ENCODE measurements around the gene TUBA4A. TPM values are rescaled to one million over a fixed set of nuclear protein-coding genes. Genes with fewer than 3 reads are reported as not detected.
"Not testable (repeated sequence)": the region's sequence is repeated elsewhere in the genome, so short reads cannot be mapped to it uniquely, and the experiment has no call there.

The TUBA4A gene
- total RNA-seq, 1 donor from 2014 or later = 45.4 TPM

DNA sequence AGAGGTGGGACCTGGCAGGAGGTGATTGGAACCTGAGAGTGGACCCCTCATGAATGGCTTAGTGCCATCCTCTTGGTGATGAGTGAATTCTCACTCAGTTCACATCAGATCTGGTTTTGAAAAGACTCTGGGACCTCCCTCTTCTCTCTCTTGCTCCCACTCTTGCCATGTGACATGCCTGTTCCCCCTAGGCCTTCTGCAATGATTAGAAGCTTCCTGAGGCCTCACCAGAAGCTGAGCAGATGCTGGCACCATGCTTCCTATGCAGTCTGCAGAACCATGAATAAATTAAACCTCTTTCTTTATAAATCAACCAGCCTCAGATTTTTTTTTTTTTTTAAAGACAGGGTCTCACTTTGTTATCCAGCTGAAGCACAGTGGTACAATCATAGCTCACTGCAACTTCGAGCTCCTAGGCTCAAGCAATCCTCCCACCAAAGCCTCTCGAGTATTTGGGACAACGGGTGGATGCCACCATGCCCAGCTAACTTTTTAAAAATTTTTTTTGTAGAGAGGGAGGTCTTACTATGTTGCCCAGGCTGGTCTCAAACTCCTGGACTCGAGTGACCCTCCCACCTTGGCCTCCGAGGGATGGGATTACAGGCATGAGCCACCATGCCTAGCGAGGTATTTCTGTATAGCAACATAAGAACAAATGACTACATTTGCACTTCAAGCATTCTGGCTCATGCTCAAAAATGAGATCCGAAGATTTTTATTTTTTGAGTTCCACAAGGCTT is 49.1 kb downstream of the TUBA4A start:
- Histone ChIP-seq H3K27me3 (no peaks in the 10 kb centered on the region), H3K36me3 (peaks cover 15% of the 10 kb centered on the region), H3K9me3 (no peaks in the 10 kb centered on the region), H3K27ac (no peak overlapping the region), H3K4me3 (no peak overlapping the region), H3K4me1 (peaks cover 18% of the 10 kb centered on the region)
- intact Hi-C loops (cut with DNase I) = no loop called here
- no peak for DNase-seq
- no peak for ATAC-seq
- TF ChIP-seq, protein P1, sequence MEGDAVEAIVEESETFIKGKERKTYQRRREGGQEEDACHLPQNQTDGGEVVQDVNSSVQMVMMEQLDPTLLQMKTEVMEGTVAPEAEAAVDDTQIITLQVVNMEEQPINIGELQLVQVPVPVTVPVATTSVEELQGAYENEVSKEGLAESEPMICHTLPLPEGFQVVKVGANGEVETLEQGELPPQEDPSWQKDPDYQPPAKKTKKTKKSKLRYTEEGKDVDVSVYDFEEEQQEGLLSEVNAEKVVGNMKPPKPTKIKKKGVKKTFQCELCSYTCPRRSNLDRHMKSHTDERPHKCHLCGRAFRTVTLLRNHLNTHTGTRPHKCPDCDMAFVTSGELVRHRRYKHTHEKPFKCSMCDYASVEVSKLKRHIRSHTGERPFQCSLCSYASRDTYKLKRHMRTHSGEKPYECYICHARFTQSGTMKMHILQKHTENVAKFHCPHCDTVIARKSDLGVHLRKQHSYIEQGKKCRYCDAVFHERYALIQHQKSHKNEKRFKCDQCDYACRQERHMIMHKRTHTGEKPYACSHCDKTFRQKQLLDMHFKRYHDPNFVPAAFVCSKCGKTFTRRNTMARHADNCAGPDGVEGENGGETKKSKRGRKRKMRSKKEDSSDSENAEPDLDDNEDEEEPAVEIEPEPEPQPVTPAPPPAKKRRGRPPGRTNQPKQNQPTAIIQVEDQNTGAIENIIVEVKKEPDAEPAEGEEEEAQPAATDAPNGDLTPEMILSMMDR (IDR thresholded peaks at IDR 0.05) = no peak

GRCh38 chr2:219201331-219201730 is 52.4 kb downstream of the TUBA4A start:
- H3K27ac ChIP-seq; H3K36me3 ChIP-seq; H3K4me1 ChIP-seq; intact Hi-C loops (cut with DNase I); DNase-seq; H3K27me3 ChIP-seq; ATAC-seq; H3K9me3 ChIP-seq; H3K4me3 ChIP-seq: not testable (repeated sequence)

DNA sequence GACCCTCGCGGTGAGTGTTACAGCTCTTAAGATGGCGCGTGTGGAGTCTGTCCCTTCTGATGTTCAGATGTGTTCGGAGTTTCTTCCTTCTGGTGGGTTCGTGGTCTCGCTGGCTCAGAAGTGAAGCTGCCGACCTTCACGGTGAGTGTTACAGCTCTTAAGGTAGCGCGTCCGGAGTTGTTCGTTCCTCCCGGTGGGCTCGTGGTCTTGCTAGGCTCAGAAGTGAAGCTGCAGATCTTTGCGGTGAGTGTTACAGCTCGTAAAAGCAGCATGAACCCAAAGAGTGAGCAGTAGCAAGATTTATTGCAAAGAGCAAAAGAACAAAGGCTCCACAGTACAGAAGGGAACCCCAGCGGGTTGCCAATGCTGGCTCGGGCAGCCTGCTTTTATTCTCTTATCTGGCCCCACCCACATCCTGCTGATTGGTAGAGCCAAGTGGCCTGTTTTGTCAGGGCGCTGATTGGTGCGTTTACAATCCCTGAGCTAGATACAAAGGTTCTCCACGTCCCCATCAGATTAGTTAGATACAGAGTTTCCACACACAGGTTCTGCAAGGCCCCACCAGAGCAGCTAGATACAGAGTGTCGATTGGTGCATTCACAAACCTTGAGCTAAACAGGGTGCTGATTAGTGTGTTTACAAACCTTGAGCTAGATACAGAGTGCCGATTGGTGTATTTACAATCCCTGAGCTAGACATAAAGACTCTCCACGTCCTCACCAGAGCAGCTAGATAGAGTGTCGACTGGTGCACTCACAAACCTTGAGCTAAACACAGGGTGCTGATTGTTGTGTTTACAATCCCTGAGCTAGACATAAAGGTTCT is 53.0 kb downstream of the TUBA4A start:
- H3K4me3 ChIP-seq; H3K4me1 ChIP-seq; H3K27ac ChIP-seq; H3K27me3 ChIP-seq; intact Hi-C loops (cut with DNase I); ATAC-seq; DNase-seq; H3K36me3 ChIP-seq; H3K9me3 ChIP-seq: not testable (repeated sequence)

Small RNA genes lying within 50 kb of the gene (microRNA-seq; reads per million reads assigned to microRNA genes)
- gene MIR153-1 (ENCODE audit: borderline microRNAs expressed) = not detected

Other genes with a start within 250 kb of the TUBA4A start
- not detected for gene CFAP65, start 212.4 kb downstream of the TUBA4A start, total RNA-seq
- 0.69 TPM for gene IHH, start 193.0 kb downstream of the TUBA4A start, total RNA-seq
- gene NHEJ1, start 93.1 kb downstream of the TUBA4A start, total RNA-seq = 14.3 TPM
- gene SLC23A3, start 83.9 kb downstream of the TUBA4A start, total RNA-seq = 3.1 TPM
- gene CNPPD1, start 77.0 kb downstream of the TUBA4A start, total RNA-seq = 64.0 TPM
- gene RETREG2, start 75.6 kb downstream of the TUBA4A start, total RNA-seq = 79.8 TPM
- 41.2 TPM for gene ZFAND2B, start 47.1 kb downstream of the TUBA4A start, total RNA-seq
- 18.2 TPM for gene ABCB6, start 35.0 kb downstream of the TUBA4A start, total RNA-seq
- 48.2 TPM for gene ATG9A, start 24.3 kb downstream of the TUBA4A start, total RNA-seq
- gene ANKZF1, start 24.1 kb downstream of the TUBA4A start, total RNA-seq = 37.6 TPM
- gene GLB1L, start 8.5 kb downstream of the TUBA4A start, total RNA-seq = 10.0 TPM
- gene STK16, start 8.4 kb downstream of the TUBA4A start, total RNA-seq = 21.4 TPM
- not detected for gene TUBA4B, start 675 bp downstream of the TUBA4A start, total RNA-seq
- 79.4 TPM for gene DNAJB2, start 25.4 kb upstream of the TUBA4A start, total RNA-seq
- gene PTPRN, start 55.5 kb upstream of the TUBA4A start, total RNA-seq = not detected
- not detected for gene RESP18, start 78.8 kb upstream of the TUBA4A start, total RNA-seq
- 69.9 TPM for gene DNPEP, start 134.0 kb upstream of the TUBA4A start, total RNA-seq
- 59.4 TPM for gene DES, start 164.5 kb upstream of the TUBA4A start, total RNA-seq
- gene SPEG, start 180.9 kb upstream of the TUBA4A start, total RNA-seq = 5.6 TPM
- gene GMPPA, start 245.0 kb upstream of the TUBA4A start, total RNA-seq = 25.3 TPM

Measured in upper lobe of right lung (tissue), 1 donor.